HL-60 (cell line): Measurements from ENCODE around the gene LAMC3.

Source experiments
- GABPA ChIP-seq: IDR thresholded peaks from 2 replicates; pipeline ENCODE4 v1.6.1; 2012; ENCODE audit warnings: low read depth
- POLR2AphosphoS5 ChIP-seq: IDR thresholded peaks from 2 replicates; pipeline ENCODE4 v1.6.1; 2012; ENCODE audit warnings: low read depth
- TF ChIP-seq, protein P1 (sequence below): IDR thresholded peaks from one replicate; pipeline ENCODE4 v1.5.1; 2011; ENCODE audit warnings: low read length, control low read depth, inconsistent platforms; ENCODE audit not compliant: insufficient read depth
- TF ChIP-seq, protein P2 (sequence below): IDR thresholded peaks from 2 replicates; pipeline ENCODE4 v1.6.1; 2012; ENCODE audit warnings: low read depth; ENCODE audit not compliant: insufficient replicate concordance

DNA sequence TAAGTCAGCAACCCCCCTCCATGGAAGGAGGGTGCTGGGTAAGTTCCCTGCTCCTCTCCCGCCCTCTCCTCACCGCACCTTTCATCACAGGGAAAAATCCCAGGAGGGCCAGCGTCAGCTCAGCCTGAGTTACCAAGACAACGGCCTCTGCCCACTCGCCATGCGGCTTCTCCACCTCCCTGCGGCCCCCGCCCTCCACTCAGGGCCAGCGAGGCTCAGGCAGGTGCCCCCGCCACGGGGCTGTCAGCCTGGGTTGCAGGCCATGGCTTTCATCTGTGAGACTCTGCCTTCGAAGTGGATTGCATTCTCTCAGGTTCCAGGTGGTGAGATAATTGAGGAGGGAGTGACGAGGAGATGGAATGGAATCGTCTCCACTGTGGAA is 27.2 kb upstream of the LAMC3 start:
- TF ChIP-seq, protein P1, sequence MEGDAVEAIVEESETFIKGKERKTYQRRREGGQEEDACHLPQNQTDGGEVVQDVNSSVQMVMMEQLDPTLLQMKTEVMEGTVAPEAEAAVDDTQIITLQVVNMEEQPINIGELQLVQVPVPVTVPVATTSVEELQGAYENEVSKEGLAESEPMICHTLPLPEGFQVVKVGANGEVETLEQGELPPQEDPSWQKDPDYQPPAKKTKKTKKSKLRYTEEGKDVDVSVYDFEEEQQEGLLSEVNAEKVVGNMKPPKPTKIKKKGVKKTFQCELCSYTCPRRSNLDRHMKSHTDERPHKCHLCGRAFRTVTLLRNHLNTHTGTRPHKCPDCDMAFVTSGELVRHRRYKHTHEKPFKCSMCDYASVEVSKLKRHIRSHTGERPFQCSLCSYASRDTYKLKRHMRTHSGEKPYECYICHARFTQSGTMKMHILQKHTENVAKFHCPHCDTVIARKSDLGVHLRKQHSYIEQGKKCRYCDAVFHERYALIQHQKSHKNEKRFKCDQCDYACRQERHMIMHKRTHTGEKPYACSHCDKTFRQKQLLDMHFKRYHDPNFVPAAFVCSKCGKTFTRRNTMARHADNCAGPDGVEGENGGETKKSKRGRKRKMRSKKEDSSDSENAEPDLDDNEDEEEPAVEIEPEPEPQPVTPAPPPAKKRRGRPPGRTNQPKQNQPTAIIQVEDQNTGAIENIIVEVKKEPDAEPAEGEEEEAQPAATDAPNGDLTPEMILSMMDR, result no peak
- TF ChIP-seq POLR2AphosphoS5 (no peak), GABPA (no peak)
- TF ChIP-seq, protein P2, sequence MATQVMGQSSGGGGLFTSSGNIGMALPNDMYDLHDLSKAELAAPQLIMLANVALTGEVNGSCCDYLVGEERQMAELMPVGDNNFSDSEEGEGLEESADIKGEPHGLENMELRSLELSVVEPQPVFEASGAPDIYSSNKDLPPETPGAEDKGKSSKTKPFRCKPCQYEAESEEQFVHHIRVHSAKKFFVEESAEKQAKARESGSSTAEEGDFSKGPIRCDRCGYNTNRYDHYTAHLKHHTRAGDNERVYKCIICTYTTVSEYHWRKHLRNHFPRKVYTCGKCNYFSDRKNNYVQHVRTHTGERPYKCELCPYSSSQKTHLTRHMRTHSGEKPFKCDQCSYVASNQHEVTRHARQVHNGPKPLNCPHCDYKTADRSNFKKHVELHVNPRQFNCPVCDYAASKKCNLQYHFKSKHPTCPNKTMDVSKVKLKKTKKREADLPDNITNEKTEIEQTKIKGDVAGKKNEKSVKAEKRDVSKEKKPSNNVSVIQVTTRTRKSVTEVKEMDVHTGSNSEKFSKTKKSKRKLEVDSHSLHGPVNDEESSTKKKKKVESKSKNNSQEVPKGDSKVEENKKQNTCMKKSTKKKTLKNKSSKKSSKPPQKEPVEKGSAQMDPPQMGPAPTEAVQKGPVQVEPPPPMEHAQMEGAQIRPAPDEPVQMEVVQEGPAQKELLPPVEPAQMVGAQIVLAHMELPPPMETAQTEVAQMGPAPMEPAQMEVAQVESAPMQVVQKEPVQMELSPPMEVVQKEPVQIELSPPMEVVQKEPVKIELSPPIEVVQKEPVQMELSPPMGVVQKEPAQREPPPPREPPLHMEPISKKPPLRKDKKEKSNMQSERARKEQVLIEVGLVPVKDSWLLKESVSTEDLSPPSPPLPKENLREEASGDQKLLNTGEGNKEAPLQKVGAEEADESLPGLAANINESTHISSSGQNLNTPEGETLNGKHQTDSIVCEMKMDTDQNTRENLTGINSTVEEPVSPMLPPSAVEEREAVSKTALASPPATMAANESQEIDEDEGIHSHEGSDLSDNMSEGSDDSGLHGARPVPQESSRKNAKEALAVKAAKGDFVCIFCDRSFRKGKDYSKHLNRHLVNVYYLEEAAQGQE, result no peak
